SKM-1 treated with dmso at 0.1 percent for 144 hours (cell line): ENCODE measurements around the gene WDR81.
A peak's percentile ranks its signal among the peaks of the same experiment; 100 is the strongest.
"Not testable (repeated sequence)": the region's sequence is repeated elsewhere in the genome, so short reads cannot be mapped to it uniquely, and the experiment has no call there.

Source experiments
- DNase-seq: peaks from one replicate; lab custom pipeline; 2025; ENCODE audit not compliant: unreplicated experiment; lab: John Stamatoyannopoulos, UW

The WDR81 gene

GRCh38 chr17:1724351-1724868 is at the start of gene WDR81:
TSS of gene WDR81 (plus strand) at chr17:1724704. CDS start at chr17:1724960, 256 bp downstream.
- peak; percentile 5 for DNase-seq

GRCh38 chr17:1676401-1676800 is 48.1 kb upstream of the WDR81 start:
- no peak for DNase-seq

GRCh38 chr17:1683459-1683858 is 41.0 kb upstream of the WDR81 start:
- no peak for DNase-seq

- DNase-seq = peak; percentile 79
These were observed 39.9 kb upstream of the WDR81 start, which contains the start of gene PRPF8 for GRCh38 chr17:1684378-1685189. TSS of gene PRPF8 (minus strand) at chr17:1684867. CDS start at chr17:1684571, 296 bp downstream.

- no peak for DNase-seq
These were observed 38.4 kb upstream of the WDR81 start for GRCh38 chr17:1686086-1686485.

- DNase-seq = not testable (repeated sequence)
These were observed 36.1 kb upstream of the WDR81 start for GRCh38 chr17:1688405-1688804.

- DNase-seq = no peak
These were observed 33.8 kb upstream of the WDR81 start for GRCh38 chr17:1690544-1691221.

- DNase-seq = no peak
These were observed 31.2 kb upstream of the WDR81 start for GRCh38 chr17:1693339-1693738.

GRCh38 chr17:1695365-1695764 is 29.1 kb upstream of the WDR81 start:
- DNase-seq = no peak

- DNase-seq = no peak
These were observed 26.8 kb upstream of the WDR81 start for GRCh38 chr17:1697681-1698080.

GRCh38 chr17:1699891-1700290 is 24.6 kb upstream of the WDR81 start:
- DNase-seq = not testable (repeated sequence)

- no peak for DNase-seq
These were observed 21.4 kb upstream of the WDR81 start for GRCh38 chr17:1703063-1703462.

- no peak for DNase-seq
These were observed 19.5 kb upstream of the WDR81 start for GRCh38 chr17:1705004-1705403.

GRCh38 chr17:1707107-1707506 is 17.4 kb upstream of the WDR81 start:
- DNase-seq = no peak

GRCh38 chr17:1708791-1709346 is 15.6 kb upstream of the WDR81 start:
- DNase-seq = not testable (repeated sequence)

- DNase-seq = no peak
These were observed 15.0 kb upstream of the WDR81 start for GRCh38 chr17:1709403-1709951.

GRCh38 chr17:1709971-1710806 is 14.3 kb upstream of the WDR81 start, which contains the start of gene TLCD2:
TSS of gene TLCD2 (minus strand) at chr17:1710377. CDS start at chr17:1710242, 135 bp downstream.
- DNase-seq = no peak

- DNase-seq = no peak
These were observed 13.5 kb upstream of the WDR81 start for GRCh38 chr17:1710807-1711553.

- no peak for DNase-seq
These were observed 12.7 kb upstream of the WDR81 start for GRCh38 chr17:1711804-1712203.

- no peak for DNase-seq
These were observed 12.2 kb upstream of the WDR81 start for GRCh38 chr17:1712271-1712670.
